Kidney epithelial cell (primary cell): ENCODE data around the gene B3GNT9. TPM values are rescaled to one million over a fixed set of nuclear protein-coding genes. Genes with fewer than 3 reads are reported as not detected.
A peak's percentile ranks its signal among the peaks of the same experiment; 100 is the strongest.

ENCODE experiments used
- DNase-seq: peaks from one replicate; pipeline ENCODE4 v3.0.0-alpha.2; 2010; ENCODE audit warnings: low read depth
- H3K27me3 ChIP-seq: 2 replicates; pipeline ENCODE4 v1.6.0; 2011; ENCODE audit warnings: low read length; ENCODE audit not compliant: control insufficient read depth, insufficient read depth
- H3K36me3 ChIP-seq: 2 replicates; pipeline ENCODE4 v1.5.1; 2011; ENCODE audit warnings: low read length; ENCODE audit not compliant: control insufficient read depth, insufficient read depth
- H3K4me3 ChIP-seq: 2 replicates; pipeline ENCODE4 v1.5.1; 2011; ENCODE audit warnings: low read depth, mild to moderate bottlenecking, control low read depth, low read length
- total RNA-seq: library from RNA; depleted of rRNA; stranded (reverse); fragments of >200 nt; gene quantifications from 2 replicates; pipeline ENCODE4 v1.2.3, GENCODE V29; 2015
- TF ChIP-seq, protein P1 (sequence below): IDR thresholded peaks from 2 replicates; pipeline ENCODE4 v1.5.1; 2011; ENCODE audit warnings: mild to moderate bottlenecking, moderate library complexity, low read length, control low read depth, inconsistent platforms; ENCODE audit not compliant: insufficient read depth, poor library complexity, severe bottlenecking

Gene B3GNT9
- total RNA-seq, 1 donor from 2014 or later, result 2.4 TPM

DNA sequence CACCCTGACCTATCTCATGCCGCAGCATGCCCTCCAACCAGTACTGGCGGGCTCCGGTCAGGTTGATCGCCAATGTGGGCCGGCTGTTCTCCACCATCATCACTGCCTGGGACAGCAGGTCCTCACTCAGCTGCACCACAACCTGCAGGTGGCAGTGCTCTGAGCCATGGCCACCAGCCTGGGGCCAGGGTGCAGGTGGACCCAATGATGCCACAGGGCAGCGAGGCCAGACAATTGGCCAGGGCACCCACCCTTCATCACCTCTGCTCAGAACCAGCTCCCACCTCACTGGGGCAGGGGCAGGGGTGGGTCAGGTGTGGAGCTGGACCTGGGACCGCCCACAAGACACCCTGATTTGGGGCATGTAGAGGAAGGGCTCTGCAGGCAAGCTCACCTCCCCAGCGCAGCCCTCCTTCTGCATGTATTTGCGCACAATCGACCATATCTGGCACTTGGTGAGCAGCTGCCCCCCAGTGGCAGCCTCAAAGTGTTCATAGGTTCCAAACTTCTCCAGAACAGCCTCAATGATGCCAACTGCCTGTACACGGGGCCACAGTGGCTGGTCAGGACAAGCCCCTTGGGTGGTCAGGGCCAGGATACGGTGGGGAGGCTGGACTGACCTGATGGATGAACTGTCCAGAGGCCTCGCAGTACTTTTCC, 28.8 kb upstream of the B3GNT9 start:
- no peak for DNase-seq

DNA sequence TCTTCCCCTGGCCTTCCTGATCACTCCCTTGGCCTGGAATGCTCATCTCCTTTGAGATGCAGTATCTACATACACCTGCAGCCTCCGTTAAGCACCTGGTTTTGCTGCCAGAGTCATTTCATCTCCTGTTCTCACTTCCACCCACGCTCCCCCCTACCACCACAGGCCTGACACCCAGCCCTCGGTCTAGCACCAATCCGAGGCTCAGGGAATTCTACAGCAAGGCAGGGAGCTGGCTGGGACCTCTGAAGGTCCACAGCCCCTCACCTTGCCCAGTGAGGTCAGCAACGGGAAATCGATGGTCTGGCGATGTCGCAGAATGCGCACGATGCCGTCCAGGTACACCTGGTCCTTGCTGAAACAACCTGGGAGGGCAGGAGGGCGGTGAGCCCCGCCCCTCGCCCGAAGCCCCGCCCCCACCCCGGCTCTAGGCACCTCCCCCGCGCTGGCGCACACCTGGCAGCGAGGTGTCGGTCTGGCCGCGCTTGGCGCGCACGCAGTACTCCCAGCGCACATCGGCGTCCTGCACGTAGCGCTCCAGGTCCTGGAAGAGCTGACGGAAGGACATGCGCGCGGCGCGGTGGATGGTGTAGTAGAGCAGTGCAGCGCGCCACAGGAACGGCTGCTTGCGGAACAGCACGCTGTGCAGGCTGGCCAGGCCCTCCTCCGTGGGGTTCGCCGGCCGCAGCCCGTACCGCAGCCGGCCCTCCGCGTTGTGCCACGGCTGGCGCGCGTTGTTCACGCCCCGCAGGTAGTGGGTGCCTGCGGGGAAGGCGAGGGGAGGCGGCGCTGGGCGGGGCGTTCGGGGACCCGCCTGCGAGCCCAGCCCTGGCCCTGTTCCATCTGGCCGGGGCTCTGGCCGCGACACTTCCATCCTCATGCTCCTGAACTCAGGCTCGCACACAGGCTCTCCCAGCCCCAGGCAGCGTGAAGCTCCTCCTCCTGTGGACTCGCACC, 27.2 kb upstream of the B3GNT9 start:
- TF ChIP-seq, protein P1, sequence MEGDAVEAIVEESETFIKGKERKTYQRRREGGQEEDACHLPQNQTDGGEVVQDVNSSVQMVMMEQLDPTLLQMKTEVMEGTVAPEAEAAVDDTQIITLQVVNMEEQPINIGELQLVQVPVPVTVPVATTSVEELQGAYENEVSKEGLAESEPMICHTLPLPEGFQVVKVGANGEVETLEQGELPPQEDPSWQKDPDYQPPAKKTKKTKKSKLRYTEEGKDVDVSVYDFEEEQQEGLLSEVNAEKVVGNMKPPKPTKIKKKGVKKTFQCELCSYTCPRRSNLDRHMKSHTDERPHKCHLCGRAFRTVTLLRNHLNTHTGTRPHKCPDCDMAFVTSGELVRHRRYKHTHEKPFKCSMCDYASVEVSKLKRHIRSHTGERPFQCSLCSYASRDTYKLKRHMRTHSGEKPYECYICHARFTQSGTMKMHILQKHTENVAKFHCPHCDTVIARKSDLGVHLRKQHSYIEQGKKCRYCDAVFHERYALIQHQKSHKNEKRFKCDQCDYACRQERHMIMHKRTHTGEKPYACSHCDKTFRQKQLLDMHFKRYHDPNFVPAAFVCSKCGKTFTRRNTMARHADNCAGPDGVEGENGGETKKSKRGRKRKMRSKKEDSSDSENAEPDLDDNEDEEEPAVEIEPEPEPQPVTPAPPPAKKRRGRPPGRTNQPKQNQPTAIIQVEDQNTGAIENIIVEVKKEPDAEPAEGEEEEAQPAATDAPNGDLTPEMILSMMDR, result no peak
- DNase-seq, result no peak
- no peaks in the 10 kb centered on the region for H3K27me3 ChIP-seq
- H3K4me3 ChIP-seq, result peak overlapping the region; percentile 24
- no peaks in the 10 kb centered on the region for H3K36me3 ChIP-seq

More for the DNA sequence above, 28.8 kb upstream of the B3GNT9 start:
- no peaks in the 10 kb centered on the region for H3K27me3 ChIP-seq
- H3K4me3 ChIP-seq, result no peak overlapping the region
- TF ChIP-seq, protein P1, result no peak
- H3K36me3 ChIP-seq, result no peaks in the 10 kb centered on the region

DNA sequence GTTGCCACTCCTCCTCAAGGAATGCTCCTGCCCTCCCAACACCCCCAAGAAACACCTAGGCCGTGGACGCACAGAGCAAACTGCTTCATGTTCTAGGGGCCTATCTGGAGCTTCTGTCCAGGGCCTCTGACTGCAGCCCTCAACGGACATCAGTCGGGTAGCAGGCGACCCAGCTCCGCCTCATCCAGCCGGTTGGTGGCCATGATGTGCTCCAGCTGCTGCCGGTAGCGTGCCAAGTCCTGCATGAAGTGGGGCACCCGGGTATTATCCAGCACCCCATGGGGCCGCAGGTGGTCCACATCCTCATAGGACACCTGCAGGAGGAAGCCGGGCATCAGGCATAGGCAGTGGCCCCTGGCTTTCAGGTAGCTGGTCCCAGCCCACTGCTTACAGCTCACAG, 25.9 kb upstream of the B3GNT9 start:
- TF ChIP-seq, protein P1, result no peak
- H3K27me3 ChIP-seq, result no peaks in the 10 kb centered on the region
- no peak overlapping the region for H3K4me3 ChIP-seq
- H3K36me3 ChIP-seq, result no peaks in the 10 kb centered on the region
- no peak for DNase-seq

DNA sequence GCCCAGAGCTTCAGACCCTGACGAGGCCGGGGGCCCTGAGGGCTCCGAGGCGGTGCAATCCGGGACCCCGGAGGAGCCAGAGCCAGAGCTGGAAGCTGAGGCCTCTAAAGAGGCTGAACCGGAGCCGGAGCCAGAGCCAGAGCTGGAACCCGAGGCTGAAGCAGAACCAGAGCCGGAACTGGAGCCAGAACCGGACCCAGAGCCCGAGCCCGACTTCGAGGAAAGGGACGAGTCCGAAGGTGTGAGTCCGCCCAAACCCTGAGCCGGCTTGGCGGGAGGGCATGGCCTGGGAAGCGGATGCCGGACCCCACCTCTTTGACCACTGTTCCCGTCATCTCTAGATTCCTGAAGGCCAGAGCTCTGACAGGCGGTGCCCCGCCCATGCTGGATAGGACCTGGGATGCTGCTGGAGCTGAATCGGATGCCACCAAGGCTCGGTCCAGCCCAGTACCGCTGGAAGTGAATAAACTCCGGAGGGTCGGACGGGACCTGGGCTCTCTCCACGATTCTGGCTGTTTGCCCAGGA, 24.0 kb upstream of the B3GNT9 start:
- peak overlapping the region; percentile 8 for H3K4me3 ChIP-seq
- no peaks in the 10 kb centered on the region for H3K27me3 ChIP-seq
- TF ChIP-seq, protein P1, result no peak
- DNase-seq, result no peak
- no peaks in the 10 kb centered on the region for H3K36me3 ChIP-seq

DNA sequence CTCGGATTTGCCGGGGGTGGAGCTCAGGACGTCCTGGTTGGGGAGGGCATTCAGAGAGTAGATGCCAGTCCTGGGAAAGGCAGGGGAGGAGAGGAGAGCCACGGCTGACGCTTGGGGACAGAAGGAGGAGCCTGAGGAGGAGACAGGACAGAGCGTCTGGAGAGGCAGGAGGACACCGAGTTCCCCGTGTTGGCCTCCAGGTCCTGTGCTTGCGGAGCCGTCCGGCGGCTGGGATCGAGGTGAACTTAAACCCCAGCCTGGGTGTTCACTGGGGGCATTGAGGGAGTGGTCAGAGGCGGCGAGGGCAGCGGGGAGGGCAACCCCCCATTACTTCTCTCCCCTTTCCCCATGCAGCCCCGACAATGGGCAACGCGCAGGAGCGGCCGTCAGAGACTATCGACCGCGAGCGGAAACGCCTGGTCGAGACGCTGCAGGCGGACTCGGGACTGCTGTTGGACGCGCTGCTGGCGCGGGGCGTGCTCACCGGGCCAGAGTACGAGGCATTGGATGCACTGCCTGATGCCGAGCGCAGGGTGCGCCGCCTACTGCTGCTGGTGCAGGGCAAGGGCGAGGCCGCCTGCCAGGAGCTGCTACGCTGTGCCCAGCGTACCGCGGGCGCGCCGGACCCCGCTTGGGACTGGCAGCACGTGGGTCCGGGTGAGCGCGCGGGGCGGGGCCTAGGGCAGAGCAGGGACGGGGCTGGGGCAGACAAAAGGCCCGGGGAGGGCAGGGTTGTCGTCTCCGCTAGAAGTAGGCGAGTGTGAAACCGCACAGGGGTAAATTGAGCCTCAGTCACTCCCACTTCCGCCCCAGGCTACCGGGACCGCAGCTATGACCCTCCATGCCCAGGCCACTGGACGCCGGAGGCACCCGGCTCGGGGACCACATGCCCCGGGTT, 23.3 kb upstream of the B3GNT9 start:
- TF ChIP-seq, protein P1, result peak; percentile 41
- Histone ChIP-seq H3K36me3 (no peaks in the 10 kb centered on the region), H3K4me3 (peak overlapping the region; percentile 31), H3K27me3 (no peaks in the 10 kb centered on the region)
- DNase-seq, result no peak
